ENCODE results near the gene GADL1.

The GADL1 gene

DNA sequence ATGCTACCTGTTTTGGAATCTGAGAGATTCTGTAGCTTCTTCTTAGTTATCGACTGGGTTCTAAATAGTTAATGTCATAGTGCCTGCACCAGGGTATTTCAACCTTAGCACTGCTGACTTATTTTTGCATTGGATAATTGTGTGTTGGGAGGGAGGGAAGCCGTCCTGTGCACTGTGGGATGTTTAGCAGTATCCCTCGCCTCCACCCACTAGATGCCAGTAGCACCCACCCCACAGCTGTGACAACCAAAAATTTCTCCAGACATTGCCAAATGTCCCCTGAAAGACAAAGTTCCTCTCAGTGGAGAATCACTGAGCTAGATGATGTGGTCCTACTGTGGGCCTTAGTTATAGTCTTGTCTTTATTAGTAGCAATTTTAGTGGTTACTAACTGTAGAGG lies 199.8 kb downstream of the GADL1 start:
- in situ Hi-C loops (cut with HindIII; ENCODE audit: low sequenced_read_pairs): no loop called here
- TF ChIP-seq, protein P1, sequence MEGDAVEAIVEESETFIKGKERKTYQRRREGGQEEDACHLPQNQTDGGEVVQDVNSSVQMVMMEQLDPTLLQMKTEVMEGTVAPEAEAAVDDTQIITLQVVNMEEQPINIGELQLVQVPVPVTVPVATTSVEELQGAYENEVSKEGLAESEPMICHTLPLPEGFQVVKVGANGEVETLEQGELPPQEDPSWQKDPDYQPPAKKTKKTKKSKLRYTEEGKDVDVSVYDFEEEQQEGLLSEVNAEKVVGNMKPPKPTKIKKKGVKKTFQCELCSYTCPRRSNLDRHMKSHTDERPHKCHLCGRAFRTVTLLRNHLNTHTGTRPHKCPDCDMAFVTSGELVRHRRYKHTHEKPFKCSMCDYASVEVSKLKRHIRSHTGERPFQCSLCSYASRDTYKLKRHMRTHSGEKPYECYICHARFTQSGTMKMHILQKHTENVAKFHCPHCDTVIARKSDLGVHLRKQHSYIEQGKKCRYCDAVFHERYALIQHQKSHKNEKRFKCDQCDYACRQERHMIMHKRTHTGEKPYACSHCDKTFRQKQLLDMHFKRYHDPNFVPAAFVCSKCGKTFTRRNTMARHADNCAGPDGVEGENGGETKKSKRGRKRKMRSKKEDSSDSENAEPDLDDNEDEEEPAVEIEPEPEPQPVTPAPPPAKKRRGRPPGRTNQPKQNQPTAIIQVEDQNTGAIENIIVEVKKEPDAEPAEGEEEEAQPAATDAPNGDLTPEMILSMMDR (IDR thresholded peaks at IDR 0.05; ENCODE audit: low read depth, low read length, missing control alignments): no peak

DNA sequence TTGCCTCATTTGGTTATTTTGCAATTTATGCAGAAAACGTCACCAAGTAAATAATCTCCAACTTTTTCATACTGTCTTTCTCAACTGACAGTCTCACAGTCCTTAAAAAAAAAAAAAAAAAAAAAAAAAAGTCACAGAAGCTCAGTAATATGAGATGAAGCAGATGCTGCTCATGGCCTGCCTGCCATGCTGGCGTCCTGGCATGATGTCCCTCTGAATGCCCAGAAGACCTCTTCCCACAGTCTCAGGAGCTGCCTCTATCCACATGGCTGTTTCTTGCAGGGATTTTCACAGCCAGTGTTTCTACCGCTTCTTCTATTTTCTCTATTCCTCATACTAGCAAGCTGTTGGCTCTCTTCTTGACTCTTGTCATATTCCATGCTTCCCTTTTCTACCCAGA lies 200.3 kb downstream of the GADL1 start:
- no peak for DNase-seq (ENCODE audit: low read depth)
- H3K4me3 ChIP-seq (ENCODE audit: low read depth, low read length): no peak overlapping the region
- TF ChIP-seq, protein P1 (IDR thresholded peaks at IDR 0.05; ENCODE audit: low read depth, low read length, missing control alignments): no peak
- in situ Hi-C loops (cut with HindIII; ENCODE audit: low sequenced_read_pairs): no loop called here

More for the DNA sequence above, 199.8 kb downstream of the GADL1 start:
- H3K4me3 ChIP-seq (ENCODE audit: low read depth, low read length): no peak overlapping the region
- DNase-seq (ENCODE audit: low read depth): no peak

DNA sequence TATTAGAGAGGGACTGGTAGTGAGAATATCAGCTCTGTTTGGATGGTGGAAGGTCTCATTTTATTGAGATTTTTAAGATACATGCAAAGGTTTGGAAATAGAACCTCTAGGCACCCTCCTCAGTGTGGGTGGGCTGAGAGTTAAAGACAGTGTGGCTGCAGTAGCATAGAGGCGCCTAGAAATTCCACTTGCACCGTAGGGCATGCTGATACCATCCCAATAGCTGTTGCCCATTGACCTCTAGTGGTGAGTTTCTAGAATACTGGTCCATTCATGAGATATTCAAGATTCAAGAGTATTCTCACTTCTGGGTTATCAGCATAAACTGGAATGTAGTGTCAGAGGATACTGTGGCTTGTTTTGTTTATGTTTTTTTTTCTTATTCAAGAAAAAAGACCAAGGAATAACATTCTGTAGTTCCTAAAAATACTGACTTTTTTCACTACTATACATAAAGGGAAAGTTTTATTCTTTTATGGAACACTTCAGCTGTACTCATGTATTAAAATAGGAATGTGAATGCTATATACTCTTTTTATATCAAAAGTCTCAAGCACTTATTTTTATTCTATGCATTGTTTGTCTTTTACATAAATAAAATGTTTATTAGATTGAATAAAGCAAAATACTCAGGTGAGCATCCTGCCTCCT lies 200.9 kb downstream of the GADL1 start:
- no peak overlapping the region for H3K4me3 ChIP-seq (ENCODE audit: low read depth, low read length)
- TF ChIP-seq, protein P1 (IDR thresholded peaks at IDR 0.05; ENCODE audit: low read depth, low read length, missing control alignments): peak; percentile 75
- in situ Hi-C loops (cut with HindIII; ENCODE audit: low sequenced_read_pairs): no loop called here
- peak; percentile 68 for DNase-seq (ENCODE audit: low read depth)

DNA sequence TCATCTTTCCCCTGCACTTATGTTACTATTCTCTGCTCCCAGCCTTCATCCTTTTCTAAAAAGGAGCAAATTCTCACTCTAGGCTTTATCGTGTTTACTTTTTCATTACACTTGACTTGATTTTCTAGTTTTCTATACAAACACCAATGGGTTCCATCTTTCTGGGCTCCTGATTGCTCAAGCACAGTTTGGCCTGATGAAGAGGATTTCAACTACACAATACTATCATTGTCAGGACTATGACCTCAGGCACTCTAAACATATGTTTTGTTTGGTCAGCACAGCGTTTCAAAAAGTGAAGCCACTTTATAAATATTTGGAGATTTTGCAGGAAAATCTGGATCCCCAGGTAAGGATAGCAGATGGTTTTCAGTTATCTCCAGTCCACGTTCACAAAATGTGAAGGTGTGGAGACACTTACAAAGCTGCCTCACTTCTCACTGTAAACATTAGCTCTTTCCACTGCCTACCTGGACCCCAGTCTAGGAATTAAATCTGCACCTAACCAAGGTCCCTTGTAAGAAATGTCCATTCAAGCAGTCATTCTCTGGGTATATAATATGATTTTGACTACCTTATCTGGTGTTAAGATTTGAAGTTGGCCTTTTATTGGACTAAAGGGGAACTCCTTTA lies 201.8 kb downstream of the GADL1 start:
- DNase-seq (ENCODE audit: low read depth): no peak
- in situ Hi-C loops (cut with HindIII; ENCODE audit: low sequenced_read_pairs): no loop called here
- TF ChIP-seq, protein P1 (IDR thresholded peaks at IDR 0.05; ENCODE audit: low read depth, low read length, missing control alignments): no peak
- no peak overlapping the region for H3K4me3 ChIP-seq (ENCODE audit: low read depth, low read length)

DNA sequence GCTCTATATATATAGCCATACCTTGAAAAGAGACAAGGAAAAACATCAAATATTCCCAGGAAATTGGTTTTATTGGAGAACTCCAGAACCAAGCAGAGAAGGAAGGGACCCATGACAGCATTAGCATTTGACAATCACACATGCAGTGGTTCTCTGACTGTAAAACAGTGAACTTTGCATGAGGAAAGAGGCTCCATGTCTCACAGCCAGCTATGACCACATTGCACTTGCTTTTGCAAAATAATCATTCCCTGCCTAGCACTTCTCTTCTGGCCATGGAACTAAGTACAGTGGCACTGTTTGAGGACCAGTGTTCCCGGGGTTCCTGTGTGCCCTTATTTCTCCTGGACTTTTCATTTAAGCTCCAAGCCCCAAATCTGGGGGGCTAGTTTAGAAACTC lies 202.5 kb downstream of the GADL1 start:
- H3K4me3 ChIP-seq (ENCODE audit: low read depth, low read length): no peak overlapping the region
- in situ Hi-C loops (cut with HindIII; ENCODE audit: low sequenced_read_pairs): no loop called here
- TF ChIP-seq, protein P1 (IDR thresholded peaks at IDR 0.05; ENCODE audit: low read depth, low read length, missing control alignments): no peak
- DNase-seq (ENCODE audit: low read depth): no peak

DNA sequence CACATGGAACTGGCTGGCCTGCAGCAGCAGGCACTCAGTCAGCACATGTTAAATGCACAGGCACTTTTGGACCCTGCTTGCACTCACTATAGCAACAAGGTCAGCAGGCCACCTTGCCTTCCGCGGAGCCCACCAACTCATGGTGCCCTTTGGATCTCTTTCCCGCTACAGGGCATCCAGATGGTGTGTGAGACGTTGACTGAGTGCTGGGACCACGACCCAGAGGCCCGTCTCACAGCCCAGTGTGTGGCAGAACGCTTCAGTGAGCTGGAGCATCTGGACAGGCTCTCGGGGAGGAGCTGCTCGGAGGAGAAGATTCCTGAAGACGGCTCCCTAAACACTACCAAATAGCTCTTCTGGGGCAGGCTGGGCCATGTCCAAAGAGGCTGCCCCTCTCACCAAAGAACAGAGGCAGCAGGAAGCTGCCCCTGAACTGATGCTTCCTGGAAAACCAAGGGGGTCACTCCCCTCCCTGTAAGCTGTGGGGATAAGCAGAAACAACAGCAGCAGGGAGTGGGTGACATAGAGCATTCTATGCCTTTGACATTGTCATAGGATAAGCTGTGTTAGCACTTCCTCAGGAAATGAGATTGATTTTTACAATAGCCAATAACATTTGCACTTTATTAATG lies 203.1 kb downstream of the GADL1 start:
- no peak overlapping the region for H3K4me3 ChIP-seq (ENCODE audit: low read depth, low read length)
- TF ChIP-seq, protein P1 (IDR thresholded peaks at IDR 0.05; ENCODE audit: low read depth, low read length, missing control alignments): no peak
- no peak for DNase-seq (ENCODE audit: low read depth)
- in situ Hi-C loops (cut with HindIII; ENCODE audit: low sequenced_read_pairs): no loop called here
